NT2/D1 (cell line): Measurements from ENCODE around the gene YIF1A.

ENCODE experiments used
- SUZ12 ChIP-seq: IDR thresholded peaks from 2 replicates; pipeline ENCODE4 v1.6.1; 2011; ENCODE audit not compliant: insufficient read length, insufficient read depth; ENCODE audit errors: extremely low read depth
- ZNF274 ChIP-seq: IDR thresholded peaks from 2 replicates; pipeline ENCODE4 v1.6.1; 2011; ENCODE audit warnings: mild to moderate bottlenecking, low read depth, low read length

DNA sequence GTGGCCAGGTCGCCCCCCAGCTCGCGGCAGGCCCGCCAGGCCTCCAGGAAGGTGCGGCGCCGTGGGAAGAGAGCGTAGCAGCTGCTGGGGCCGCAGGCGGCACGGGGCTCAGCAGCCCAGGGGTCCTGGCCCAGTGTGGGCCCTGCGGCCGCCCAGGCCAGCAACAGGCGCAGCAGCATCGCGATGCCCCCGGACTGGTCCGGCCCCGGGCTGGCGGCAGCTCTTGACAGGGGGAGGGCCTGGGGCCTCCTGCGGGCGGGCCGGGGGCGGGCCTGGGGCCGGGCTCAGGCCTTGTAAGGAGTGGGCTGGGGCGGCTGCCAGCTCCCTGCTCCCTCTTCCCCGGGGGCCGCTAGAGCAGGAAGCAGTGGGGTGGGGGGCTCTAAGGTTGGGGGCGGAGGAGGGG lies 27.9 kb upstream of the YIF1A start, which contains the start of gene CD248:
- no peak for TF ChIP-seq SUZ12
- TF ChIP-seq ZNF274, result no peak
